PC-9 (cell line): Measurements from ENCODE around the gene NIBAN1.

Experiments used
- CTCF ChIP-seq: fragments of 200-600 bp; sonication (generic); conservative IDR thresholded peaks from 2 replicates; pipeline ENCODE4 v1.6.1; 2017; ENCODE audit warnings: mixed run types, antibody characterized with exemption, mild to moderate bottlenecking, moderate library complexity
- EZH2 ChIP-seq: fragments of 200-600 bp; sonication (generic); IDR thresholded peaks from 2 replicates; pipeline ENCODE4 v1.8.0; 2017; ENCODE audit warnings: antibody characterized with exemption, low read depth

- TF ChIP-seq EZH2 (no peak), CTCF (no peak)
Measured at GRCh38 chr1:184958554-184959353, 15.6 kb downstream of the NIBAN1 start.
